Daoy (cell line): ENCODE data around the gene RBSN. TPM values are rescaled to one million over a fixed set of nuclear protein-coding genes. Genes with fewer than 3 reads are reported as not detected.

Source experiments
- total RNA-seq: library from RNA; depleted of rRNA; stranded (reverse); fragments of >200 nt; shearing (Covaris generic); gene quantifications from 2 replicates; pipeline ENCODE4 v1.2.3, GENCODE V29; 2014; rRNA removed

The RBSN gene
- total RNA-seq, 1 experiment from 2014 or later, result 7.3 TPM

Other genes starting within 250 kb of the RBSN start
- gene NR2C2, start 151.6 kb downstream of the RBSN start, total RNA-seq, result 13.4 and 13.6 TPM in 2 replicates
- 19.4 and 26.2 TPM in 2 replicates for gene MRPS25, start 33.8 kb downstream of the RBSN start, total RNA-seq
- gene CAPN7, start 107.1 kb upstream of the RBSN start, total RNA-seq, result 34.1 and 46.3 TPM in 2 replicates
- 20.3 and 21.0 TPM in 2 replicates for gene SH3BP5, start 233.4 kb upstream of the RBSN start, total RNA-seq